CD14-positive monocyte (primary cell): ENCODE data around the gene MRPL34. TPM values are rescaled to one million over a fixed set of nuclear protein-coding genes. Genes with fewer than 3 reads are reported as not detected.

Source experiments
- DNase-seq, 3 donors: peaks; one replicate each; pipeline ENCODE4 v3.0.0-alpha.2; 2011 to 2022
- H2AFZ ChIP-seq: 2 replicates; pipeline ENCODE4 v1.6.0; 2012; ENCODE audit warnings: mild to moderate bottlenecking, low read depth, low read length, inconsistent platforms; ENCODE audit not compliant: insufficient read depth, poor library complexity, severe bottlenecking
- H3K27ac ChIP-seq, 2 donors: 1 replicate in 1 of 2; 2 replicates in 1 of 2; pipeline ENCODE4 v1.5.1; 2012 to 2013; ENCODE audit warnings: low read length in 2 of 2, control low read depth in 1 of 2, inconsistent platforms in 1 of 2, low read depth in 1 of 2, mild to moderate bottlenecking in 1 of 2
- H3K27me3 ChIP-seq, 2 donors: one replicate each; pipeline versions ENCODE4 v1.6.0 to v1.6.1; 2011 to 2013; ENCODE audit warnings: low read length in 2 of 2; ENCODE audit not compliant: control insufficient read depth in 2 of 2, insufficient read depth in 2 of 2
- H3K36me3 ChIP-seq, 2 donors: replicated peaks in 1 of 2; 1 replicate in 1 of 2; 2 replicates in 1 of 2; pipeline versions ENCODE4 v1.5.1 to v1.6.1; 2012 to 2013; ENCODE audit warnings: low read length in 2 of 2, control low read depth in 1 of 2, inconsistent platforms in 1 of 2, mild to moderate bottlenecking in 1 of 2; ENCODE audit not compliant: insufficient read depth in 2 of 2, control insufficient read depth in 1 of 2
- H3K4me1 ChIP-seq, 2 donors: 1 replicate in 1 of 2; 2 replicates in 1 of 2; pipeline versions ENCODE4 v1.5.1 to v1.6.1; 2012 to 2013; ENCODE audit warnings: low read length in 2 of 2, control low read depth in 1 of 2, inconsistent platforms in 1 of 2, mild to moderate bottlenecking in 1 of 2, moderate library complexity in 1 of 2; ENCODE audit not compliant: insufficient read depth in 2 of 2, control insufficient read depth in 1 of 2
- H3K4me2 ChIP-seq: replicated peaks from 2 replicates; pipeline ENCODE3; 2012; ENCODE audit warnings: low read length, moderate library complexity, mild to moderate bottlenecking; ENCODE audit not compliant: poor library complexity, severe bottlenecking; ENCODE audit errors: extremely low read depth
- H3K4me3 ChIP-seq, 3 experiments: fragments of 200-600 bp in 1 of 3; sonication (generic) in 1 of 3; replicated peaks in 1 of 3; 1 replicate in 2 of 3; 2 replicates in 1 of 3; pipeline ENCODE4 v1.5.1; 2011 to 2013; ENCODE audit warnings: low read length in 3 of 3, mild to moderate bottlenecking in 3 of 3, control low read depth in 2 of 3, low read depth in 2 of 3, inconsistent platforms in 1 of 3, moderate library complexity in 1 of 3
- H3K79me2 ChIP-seq: 2 replicates; pipeline ENCODE4 v1.6.0; 2012; ENCODE audit warnings: mild to moderate bottlenecking, control low read depth, inconsistent platforms, low read length, moderate library complexity; ENCODE audit not compliant: insufficient read depth
- H3K9ac ChIP-seq: 2 replicates; pipeline ENCODE4 v1.6.0; 2017; ENCODE audit warnings: low read length, mild to moderate bottlenecking; ENCODE audit not compliant: insufficient read depth, poor library complexity, severe bottlenecking
- H3K9me3 ChIP-seq, 2 donors: replicated peaks in 1 of 2; 1 replicate in 1 of 2; 2 replicates in 1 of 2; pipeline versions ENCODE4 v1.5.1 to v1.6.1; 2012 to 2013; ENCODE audit warnings: low read length in 2 of 2, control low read depth in 1 of 2; ENCODE audit not compliant: control insufficient read depth in 1 of 2, insufficient read depth in 1 of 2
- H4K20me1 ChIP-seq: 2 replicates; pipeline ENCODE4 v1.6.0; 2012; ENCODE audit warnings: mild to moderate bottlenecking, low read length, control low read depth, moderate library complexity; ENCODE audit not compliant: insufficient read depth
- H3K27ac Mint-ChIP-seq, 7 donors: one replicate each; pipeline ENCODE4 v1.8.0; 2020; ENCODE audit warnings: mild to moderate bottlenecking in 7 of 7, mixed read lengths in 7 of 7, moderate library complexity in 6 of 7, inconsistent platforms in 2 of 7
- H3K27me3 Mint-ChIP-seq, 3 donors: one replicate each; pipeline ENCODE4 v1.8.0; 2021 to 2022; ENCODE audit warnings: low read depth in 3 of 3, mild to moderate bottlenecking in 3 of 3, mixed read lengths in 3 of 3, moderate library complexity in 3 of 3, inconsistent platforms in 1 of 3
- H3K36me3 Mint-ChIP-seq, 2 donors: one replicate each; pipeline ENCODE4 v1.8.0; 2020; ENCODE audit warnings: mixed read lengths in 2 of 2, inconsistent platforms in 1 of 2, mild to moderate bottlenecking in 1 of 2
- H3K4me1 Mint-ChIP-seq: one replicate; pipeline ENCODE4 v1.8.0; 2020; ENCODE audit warnings: mild to moderate bottlenecking, mixed read lengths
- H3K4me3 Mint-ChIP-seq, 2 donors: one replicate each; pipeline ENCODE4 v1.8.0; 2020; ENCODE audit warnings: mild to moderate bottlenecking in 2 of 2, mixed read lengths in 2 of 2, moderate library complexity in 1 of 2
- H3K9me3 Mint-ChIP-seq, 7 donors: one replicate each; pipeline ENCODE4 v1.8.0; 2020 to 2022; ENCODE audit warnings: mixed read lengths in 7 of 7, mild to moderate bottlenecking in 6 of 7, moderate library complexity in 6 of 7, inconsistent platforms in 2 of 7
- WGBS: methylation state at CpG from one replicate; pipeline ENCODE4 v1.1.5; 2013; ENCODE audit warnings: missing lambda C conversion rate; ENCODE audit not compliant: insufficient coverage; 5-methylcytosine and 5-hydroxymethylcytosine counted together
- intact Hi-C, 2 donors: fragments of 100-400 bp; cut with micrococcal nuclease; formaldehyde crosslinking; loops; one replicate each; pipeline versions ENCODE4 v1.15.0 to v1.15.1; 2023
- polyA plus RNA-seq, 3 donors: library from polyadenylated mRNA; depleted of rRNA in 1 of 3; unstranded in 2 of 3; stranded (reverse) in 1 of 3; fragments of 300-500 nt in 2 of 3; fragments of >200 nt in 1 of 3; fragmentation: Illumina TruSeq in 2 of 3; gene quantifications; 1 replicate in 2 of 3; 2 replicates in 1 of 3; pipeline ENCODE4 v1.2.3, GENCODE V29; 2012 to 2021
- TF ChIP-seq, protein P1 (sequence below): fragments of 200-600 bp; IDR thresholded peaks from one replicate; pipeline ENCODE4 v1.8.0; 2022; ENCODE audit warnings: antibody characterized with exemption, mild to moderate bottlenecking

The MRPL34 gene
- polyA plus RNA-seq, 3 donors: 13.2 to 208 (median 155) TPM

GRCh38 chr19:17283504-17283996, 22.1 kb upstream of the MRPL34 start:
- peaks cover 4% of the 10 kb centered on the region for H4K20me1 ChIP-seq
- peaks cover 25 to 26% of the 10 kb centered on the region in 2 donors for H3K4me1 ChIP-seq
- WGBS: 98% methylated on average over 7 of the region's 7 CpGs
- Mint-ChIP-seq H3K27me3 (peaks cover 0 to 2% (median 2%) of the 10 kb centered on the region in 3 donors), H3K36me3 (peaks cover 10 to 36% of the 10 kb centered on the region in 2 donors), H3K27ac (peak overlapping the region in 1 of 7 donors; percentile 6), H3K9me3 (no peaks in the 10 kb centered on the region), H3K4me3 (peak overlapping the region in 1 of 2 donors; percentile 56), H3K4me1 (peaks cover 17% of the 10 kb centered on the region)
- H3K4me3 ChIP-seq: no peak overlapping the region
- H3K4me2 ChIP-seq: no peak overlapping the region
- no peak for DNase-seq
- H3K36me3 ChIP-seq: peaks cover 8 to 39% of the 10 kb centered on the region in 2 donors
- intact Hi-C loops: loop anchor here (2.0 to 5.0 kb wide), 2 partner anchors 25 to 76 kb away; no protein-coding TSS in a partner anchor
- TF ChIP-seq, protein P1, sequence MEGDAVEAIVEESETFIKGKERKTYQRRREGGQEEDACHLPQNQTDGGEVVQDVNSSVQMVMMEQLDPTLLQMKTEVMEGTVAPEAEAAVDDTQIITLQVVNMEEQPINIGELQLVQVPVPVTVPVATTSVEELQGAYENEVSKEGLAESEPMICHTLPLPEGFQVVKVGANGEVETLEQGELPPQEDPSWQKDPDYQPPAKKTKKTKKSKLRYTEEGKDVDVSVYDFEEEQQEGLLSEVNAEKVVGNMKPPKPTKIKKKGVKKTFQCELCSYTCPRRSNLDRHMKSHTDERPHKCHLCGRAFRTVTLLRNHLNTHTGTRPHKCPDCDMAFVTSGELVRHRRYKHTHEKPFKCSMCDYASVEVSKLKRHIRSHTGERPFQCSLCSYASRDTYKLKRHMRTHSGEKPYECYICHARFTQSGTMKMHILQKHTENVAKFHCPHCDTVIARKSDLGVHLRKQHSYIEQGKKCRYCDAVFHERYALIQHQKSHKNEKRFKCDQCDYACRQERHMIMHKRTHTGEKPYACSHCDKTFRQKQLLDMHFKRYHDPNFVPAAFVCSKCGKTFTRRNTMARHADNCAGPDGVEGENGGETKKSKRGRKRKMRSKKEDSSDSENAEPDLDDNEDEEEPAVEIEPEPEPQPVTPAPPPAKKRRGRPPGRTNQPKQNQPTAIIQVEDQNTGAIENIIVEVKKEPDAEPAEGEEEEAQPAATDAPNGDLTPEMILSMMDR: no peak
- H3K9ac ChIP-seq: no peak overlapping the region
- no peaks in the 10 kb centered on the region for H3K79me2 ChIP-seq
- no peaks in the 10 kb centered on the region for H3K27me3 ChIP-seq
- H3K27ac ChIP-seq: no peak overlapping the region
- H3K9me3 ChIP-seq: no peaks in the 10 kb centered on the region
- no peak overlapping the region for H2AFZ ChIP-seq

DNA sequence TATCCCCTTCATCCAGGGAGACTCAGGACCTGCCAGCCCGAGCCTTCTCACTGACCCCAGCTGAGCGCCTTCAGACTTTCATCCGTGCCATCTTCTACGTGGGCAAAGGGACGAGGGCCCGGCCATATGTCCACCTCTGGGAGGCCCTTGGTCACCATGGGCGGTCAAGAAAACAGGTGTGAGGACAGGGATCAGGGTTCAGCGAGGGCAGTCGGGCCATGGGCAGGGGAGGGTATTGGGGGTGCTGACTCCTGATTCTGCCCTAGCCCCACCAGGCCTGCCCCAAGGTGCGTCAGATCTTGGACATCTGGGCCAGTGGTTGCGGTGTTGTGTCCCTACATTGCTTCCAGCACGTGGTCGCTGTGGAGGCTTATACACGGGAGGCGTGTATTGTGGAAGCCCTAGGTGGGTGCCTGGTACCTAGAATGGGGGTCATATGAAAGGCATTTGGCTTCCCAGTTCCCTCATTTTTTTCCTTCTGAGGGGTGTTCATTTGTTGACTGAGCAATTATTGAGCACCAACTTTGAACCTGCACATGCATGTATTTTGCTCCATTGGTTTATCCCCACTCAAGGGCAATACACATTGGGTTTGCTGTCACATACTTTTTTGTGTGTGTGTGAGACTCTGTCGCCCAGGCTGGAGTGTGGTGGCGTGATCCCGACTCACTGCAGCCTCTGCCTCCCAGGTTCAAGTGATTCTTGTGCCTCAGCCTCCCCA, 20.1 kb upstream of the MRPL34 start:
- intact Hi-C loops: no loop called here
- Mint-ChIP-seq H3K36me3 (peaks cover 10 to 37% of the 10 kb centered on the region in 2 donors), H3K27ac (no peak overlapping the region), H3K4me3 (no peak overlapping the region), H3K4me1 (peaks cover 12% of the 10 kb centered on the region), H3K9me3 (no peaks in the 10 kb centered on the region), H3K27me3 (peaks cover 0 to 10% (median 0%) of the 10 kb centered on the region in 3 donors)
- 96% methylated on average over 15 of the region's 18 CpGs for WGBS
- DNase-seq: no peak
- Histone ChIP-seq H4K20me1 (peaks cover 4% of the 10 kb centered on the region), H3K4me1 (peaks cover 24 to 25% of the 10 kb centered on the region in 2 donors), H3K79me2 (no peaks in the 10 kb centered on the region), H3K36me3 (peaks cover 8 to 27% of the 10 kb centered on the region in 2 donors), H3K27me3 (no peaks in the 10 kb centered on the region), H3K9ac (no peak overlapping the region), H3K9me3 (no peaks in the 10 kb centered on the region), H3K4me2 (no peak overlapping the region), H3K27ac (no peak overlapping the region), H2AFZ (no peak overlapping the region), H3K4me3 (no peak overlapping the region)
- TF ChIP-seq, protein P1: no peak
